NCI-H748 treated with DMSO at 0.1 percent for 48 hours (cell line): ENCODE data around the gene ZIC1.

ENCODE experiments used
- DNase-seq: peaks from one replicate; lab custom pipeline; 2025; lab: John Stamatoyannopoulos, UW

ZIC1 gene

DNA sequence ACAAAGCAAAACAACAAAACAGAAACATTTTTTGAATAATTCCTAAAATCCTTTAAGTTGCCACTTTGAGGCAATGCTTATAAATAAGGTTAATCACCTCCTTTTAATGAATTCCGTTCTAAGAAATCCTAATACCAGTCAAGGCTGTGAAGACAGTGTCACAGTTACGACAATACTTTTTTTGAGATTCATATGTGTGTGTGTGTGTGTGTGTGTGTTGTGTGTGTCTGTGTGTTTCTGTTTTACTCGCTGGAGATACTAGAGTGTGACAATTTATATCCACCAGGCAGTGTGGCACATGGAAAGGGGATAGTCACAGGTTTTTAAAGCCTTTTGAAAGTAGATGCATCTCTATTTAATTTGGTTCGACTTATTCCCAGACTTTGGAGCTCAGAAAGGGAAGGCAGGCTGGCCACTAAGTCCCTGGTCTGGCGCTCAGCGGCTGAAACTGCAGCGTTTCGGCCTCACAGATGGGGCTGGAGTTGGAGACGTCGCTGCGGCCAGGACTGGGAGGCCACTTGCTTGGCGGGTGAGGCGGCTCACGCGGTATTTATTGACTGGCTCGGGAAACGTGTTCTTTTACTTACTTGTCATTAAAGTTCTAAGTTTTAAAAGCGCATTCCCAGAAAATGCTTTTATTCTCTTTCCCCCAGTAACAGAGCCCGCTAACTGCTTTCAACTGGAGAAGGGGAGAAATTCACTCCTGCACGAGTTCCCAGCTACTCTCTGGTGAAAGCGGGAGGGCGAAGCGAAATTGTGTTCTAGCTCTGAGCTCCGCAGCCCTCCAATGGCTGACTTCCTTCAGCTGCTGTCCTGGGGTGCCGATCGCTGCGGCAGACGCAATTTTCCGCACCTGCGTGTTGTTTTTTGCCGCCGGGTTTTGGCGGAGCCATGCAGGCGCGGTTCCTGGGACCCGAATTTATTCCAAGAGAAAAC, 13.7 kb downstream of the ZIC1 start:
- DNase-seq = no peak

DNA sequence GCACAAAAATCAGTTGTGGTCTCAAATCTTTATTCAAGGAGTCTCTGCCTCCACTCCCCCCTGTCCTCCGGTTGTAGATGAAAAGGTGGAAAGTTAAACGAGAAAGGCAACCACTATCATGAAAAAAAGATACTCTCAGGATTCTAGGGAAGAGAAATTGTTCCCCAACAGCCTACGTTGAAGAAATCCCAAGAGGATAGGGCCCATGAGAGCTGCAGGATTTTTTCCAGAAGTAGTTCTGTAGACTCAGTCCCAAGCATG, 14.3 kb downstream of the ZIC1 start:
- no peak for DNase-seq

DNA sequence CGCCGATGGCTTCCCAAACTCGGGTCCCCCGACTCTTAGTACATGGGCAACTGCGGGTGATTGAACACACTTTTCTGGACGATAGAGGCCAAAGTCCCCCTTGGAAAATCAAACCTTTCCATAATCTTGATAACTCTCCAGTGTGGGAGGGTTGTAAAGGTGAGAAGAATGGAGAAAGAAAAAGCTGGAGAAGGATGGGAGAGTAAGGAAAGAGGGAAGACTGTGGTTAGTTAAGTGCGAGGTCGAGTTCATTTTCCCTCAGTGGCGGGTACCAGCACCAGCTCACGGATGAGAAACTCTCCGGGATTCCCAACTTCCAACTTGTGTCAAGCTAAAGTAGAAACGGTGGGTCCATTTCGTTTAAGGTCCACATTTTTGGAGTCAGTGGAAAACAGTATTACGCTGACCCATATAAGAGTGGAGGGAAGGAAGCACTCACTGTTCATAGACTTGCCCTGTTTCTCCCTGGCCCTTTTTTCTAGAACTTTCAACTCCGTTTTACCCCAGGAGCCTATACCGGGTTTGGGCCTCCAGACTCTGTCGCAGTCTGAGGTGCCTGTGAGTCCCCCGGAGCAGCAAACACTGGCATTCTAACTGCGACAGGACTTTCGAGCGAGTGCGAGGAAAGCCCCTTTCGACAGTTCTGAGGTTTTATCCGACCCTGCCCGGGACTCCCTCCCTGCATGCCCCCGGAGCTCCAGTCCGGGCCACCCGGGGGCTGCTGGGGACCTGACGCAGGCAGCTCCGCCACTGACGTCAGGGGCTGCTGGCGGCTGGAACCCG, 14.8 kb downstream of the ZIC1 start:
- DNase-seq = no peak

DNA sequence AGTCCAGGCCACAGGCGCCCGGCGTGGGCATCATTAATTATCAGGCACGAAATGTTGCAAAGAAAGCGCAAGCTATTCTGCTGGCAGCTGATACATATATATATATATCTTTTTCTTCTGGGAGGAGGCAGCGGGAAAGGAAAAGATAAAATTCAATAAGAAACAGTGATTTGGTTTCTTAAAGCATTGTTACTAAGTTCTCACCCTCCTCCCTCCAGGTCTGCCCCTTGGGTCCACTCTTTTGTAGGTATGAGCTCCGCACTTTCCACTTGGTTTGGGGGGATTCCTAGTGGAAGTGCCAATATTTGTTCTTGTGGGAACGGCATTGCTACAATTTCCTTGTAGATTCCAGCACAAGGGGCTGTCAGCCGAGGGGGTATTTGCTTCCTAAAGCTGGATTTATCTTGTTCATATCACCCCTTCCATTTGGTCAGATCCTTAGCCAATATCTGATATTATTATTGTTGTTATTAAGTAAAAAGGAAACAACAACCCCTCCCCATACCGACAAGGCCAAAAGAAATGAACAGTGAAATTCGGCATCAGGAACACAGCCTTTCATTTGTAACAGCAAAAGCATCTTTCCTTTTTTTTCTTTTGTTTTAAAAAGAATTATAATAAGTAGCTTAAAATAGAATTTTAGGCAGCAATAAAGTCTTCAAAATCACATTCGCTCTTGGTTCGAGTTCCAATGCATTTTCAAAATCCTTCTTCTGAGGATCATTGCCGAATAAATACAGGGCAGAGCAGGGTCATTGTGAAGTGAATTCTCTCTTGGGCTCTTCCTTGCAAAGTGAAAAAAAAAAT, 15.6 kb downstream of the ZIC1 start:
- DNase-seq = no peak

DNA sequence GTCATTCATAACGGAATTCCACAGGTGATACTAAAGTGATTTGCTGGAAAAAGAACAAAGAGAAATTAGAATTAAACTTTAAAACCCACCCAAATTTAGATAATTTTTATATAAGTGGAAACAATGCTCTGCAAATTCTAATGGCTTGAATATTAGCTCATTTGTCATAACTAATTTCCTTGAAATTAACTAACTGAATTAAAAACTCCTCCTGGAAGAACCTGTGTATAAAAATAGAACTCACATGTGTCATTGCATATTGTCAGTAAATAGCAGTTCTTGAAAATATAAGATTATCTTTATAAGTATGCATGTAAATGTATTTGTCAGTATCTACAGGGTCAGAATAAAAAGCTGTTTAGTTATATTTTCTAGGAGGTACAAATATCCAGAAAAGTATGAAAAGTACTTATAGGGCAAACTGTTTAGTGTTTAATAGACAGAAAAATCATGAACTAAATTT, 16.3 kb downstream of the ZIC1 start:
- DNase-seq = no peak

DNA sequence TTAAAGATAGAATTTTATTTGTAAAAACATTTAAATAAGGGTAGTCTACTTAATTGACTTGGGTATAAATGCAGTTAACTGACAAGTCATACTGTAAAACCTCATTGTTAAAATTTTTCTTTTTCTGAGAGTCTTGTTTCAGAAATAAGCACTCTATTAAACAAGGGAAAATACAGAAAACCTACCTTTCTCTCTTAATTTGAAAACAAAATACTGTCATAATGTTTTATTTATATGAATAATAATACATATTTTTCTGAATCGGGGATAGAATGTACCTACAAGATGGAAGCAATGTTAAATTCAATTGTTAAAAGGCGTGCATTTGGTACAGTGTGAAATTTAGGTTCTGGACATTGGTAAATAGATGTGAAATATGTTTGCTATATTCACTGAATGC, 17.8 kb downstream of the ZIC1 start:
- DNase-seq = no peak

DNA sequence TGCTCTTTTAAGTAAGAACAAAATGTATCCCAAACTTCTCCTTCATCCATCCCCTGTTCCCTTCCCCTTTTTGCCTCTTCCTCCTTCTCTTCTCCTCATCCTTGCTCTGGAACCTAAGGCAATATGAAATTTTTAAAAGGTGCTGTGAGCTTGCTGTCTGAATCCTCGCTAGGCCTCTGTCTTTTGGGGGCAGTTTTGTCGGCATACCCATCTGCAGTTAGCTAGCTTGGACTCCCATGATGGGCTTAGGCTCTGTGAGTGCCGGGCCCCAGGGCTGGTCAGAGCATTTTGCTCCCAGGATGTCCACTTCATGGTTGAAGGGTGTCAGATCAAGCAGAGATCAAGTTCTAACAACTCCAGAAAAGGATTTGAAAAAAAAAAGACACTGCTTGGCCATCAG, 18.6 kb downstream of the ZIC1 start:
- DNase-seq = no peak

DNA sequence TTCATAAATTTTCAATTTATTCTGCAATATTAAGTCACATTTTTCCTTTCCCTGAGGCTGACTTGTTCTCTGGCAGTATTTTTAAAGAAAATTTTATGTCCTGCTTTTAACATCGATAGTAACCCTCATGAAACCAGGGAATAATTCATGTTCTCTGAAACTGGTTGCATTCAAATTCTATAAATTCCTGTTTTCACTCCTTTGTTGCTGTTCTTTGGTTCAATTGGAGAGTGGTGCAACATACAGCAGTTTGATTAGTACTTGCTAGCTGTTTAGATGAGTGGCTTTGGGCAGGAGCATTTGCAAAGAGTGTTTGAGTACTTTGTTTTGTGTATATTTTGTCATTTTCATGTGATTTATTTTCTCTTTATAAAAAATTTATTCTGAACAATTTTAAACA, 19.2 kb downstream of the ZIC1 start:
- no peak for DNase-seq

DNA sequence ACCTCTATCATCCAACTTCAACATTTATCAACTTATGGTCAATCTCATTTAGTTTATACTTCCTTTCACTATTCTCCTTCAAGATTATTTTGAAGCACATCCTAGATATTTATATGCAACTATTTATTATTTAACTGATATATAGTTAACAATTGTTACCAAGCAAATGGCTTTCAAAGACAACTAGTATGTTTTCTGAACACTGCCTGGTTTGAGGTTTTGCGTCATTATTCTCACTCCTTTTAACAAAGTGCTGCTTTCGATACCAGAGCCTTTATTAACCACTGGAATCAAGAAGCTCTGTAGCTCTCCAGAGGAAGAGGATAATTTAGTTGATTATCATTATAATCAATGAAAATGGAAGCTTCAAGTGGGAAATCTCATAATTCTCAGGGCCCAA, 19.6 kb downstream of the ZIC1 start:
- no peak for DNase-seq

DNA sequence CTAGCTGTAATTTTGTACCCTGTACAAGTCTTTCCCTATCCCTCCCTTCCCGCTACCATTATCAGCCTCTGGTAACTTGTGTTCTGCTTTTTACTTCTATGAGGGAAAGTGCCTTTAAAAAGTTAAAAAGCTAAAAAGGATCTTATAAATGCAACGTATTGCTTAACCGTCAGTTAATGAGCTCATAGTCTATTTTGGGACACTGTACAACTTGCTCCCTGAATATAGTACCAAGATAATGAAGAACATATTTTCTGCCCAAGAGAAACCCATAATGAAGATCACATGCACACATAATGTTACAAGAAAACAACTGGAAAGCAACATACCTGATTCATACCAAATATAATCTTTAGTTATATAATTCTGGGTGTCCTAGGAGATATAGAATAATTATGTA, 22.6 kb downstream of the ZIC1 start:
- no peak for DNase-seq

DNA sequence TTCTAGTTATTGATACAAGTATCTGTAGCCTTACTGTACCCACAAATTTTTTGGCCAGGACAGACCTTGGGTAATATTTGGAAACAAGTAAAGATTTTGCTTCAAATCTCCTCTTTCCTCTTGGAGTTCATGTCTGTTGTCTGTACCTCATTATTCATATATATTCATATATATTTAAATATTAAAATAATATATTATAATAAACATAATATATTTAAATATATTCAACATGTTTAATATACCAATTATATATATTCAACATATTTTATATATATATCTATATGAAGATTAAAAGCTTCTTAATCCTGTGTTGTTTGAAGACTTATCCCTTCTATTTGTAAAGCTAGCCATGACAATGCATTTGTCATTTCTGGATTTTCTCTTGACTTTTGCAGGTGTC, 38.1 kb downstream of the ZIC1 start:
- no peak for DNase-seq

DNA sequence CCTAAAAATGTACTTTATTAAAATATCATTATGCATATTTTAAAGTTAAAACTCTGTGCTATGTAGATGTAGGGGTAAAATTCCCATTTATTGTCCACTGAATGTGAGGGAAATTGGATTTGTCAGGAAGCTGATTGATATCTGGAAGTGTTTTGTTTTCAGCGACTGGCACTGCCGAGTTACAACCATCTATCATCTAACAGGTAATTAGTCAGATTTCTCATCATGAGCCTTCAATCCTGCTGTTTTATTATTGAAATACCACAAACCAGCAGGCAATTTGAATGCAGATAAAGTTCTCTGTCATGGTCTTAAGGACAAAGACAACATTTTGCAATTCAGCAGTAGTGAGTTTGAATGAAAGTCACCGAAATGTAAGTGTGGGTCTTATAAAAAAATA, 40.5 kb downstream of the ZIC1 start:
- no peak for DNase-seq

DNA sequence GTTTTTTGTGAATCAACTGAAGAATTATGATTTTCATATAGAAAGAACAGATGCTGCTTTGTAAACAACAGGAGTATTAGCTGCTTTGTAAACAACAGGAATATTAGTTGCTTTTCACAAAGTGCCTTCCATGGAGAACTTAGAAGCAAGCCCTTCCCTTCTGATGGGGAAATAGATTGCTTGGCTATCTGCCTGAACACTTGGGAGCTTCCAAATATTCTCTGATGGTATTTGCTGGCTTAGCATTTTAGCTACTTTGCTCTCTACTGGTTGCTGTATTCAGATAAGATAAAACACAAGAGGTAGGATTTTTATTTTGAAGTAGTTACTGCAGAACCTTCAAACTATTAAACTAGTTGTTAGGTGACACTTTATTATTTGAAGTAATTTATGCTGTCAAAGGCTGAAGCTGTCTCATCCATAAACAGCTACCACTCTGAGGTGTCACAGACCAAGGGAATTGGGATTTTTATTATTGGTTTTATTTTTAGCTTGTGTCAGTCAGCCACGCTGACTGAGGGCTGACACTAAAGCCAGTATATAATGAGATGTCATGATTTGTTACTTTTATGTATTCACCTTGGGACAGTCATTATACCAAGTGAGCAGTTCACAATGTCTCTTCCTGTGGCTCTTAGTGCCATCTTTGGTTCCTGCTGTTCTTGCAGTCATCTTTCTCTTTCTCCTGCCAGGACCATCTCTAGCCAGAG, 50.0 kb downstream of the ZIC1 start:
- no peak for DNase-seq

DNA sequence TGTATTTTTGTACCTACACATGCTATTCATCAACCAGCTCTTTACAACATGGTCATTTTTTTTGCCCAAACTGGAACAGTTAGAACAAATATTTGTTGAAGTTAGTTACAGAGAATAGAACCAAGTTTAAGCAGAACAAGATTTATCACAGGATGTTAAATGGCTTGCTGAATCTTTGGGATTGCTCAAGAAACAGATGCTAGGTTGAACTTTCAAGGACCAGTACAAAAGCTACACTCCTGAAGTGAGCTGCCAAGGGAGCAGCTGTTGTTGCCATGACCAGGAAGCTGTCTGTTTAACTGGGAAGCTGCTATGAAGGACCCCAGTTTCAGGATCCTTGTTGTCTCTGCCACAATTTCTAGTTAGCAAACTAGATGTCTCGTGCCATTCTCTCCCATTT, 53.7 kb downstream of the ZIC1 start:
- DNase-seq = no peak
